Right forelimb (tissue), 1 donor: ENCODE data around the gene CCDC197.

Experiments used
- DNase-seq: peaks from one replicate; pipeline ENCODE4 v3.0.0-alpha.2; 2018

CCDC197 gene

GRCh38 chr14:93997082-93997481, at the start of gene CCDC197:
TSS of gene CCDC197 (plus strand) at chr14:93997301. CDS start at chr14:93998132, 831 bp downstream.
- DNase-seq = no peak

GRCh38 chr14:93949511-93950075, 47.5 kb upstream of the CCDC197 start:
- DNase-seq = no peak

DNA sequence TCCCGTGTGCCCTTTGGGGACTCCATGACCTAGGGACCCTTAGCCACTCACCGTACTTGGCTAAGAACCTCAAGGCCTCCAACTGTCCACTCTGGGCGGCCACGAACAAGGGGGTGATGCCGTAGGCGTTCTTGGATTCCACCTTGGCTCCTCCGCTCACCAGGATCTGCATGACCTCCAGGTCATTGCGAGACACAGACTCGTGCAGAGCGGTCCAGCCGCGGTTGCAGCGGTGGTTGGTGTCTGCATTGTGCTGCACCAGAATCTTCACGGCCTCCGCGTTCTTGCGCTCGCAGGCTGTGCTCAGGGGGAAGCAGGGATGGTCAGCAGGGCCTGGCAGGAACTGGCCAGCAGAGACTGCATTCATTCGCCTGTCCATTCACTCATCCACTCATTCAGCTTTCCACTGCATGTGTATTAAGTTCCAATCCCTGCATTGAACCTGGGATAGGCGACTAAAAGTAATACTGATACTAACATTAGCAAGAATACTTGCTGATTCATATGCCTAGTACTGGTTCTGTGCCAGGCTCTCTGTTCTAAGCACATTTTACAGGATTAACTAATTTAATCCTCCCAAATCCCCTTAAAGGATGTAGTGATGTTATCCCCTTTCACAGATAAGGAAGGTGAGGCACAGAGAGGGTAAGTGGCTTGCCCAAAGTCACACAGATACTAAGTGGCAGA, 46.0 kb upstream of the CCDC197 start:
- no peak for DNase-seq

- no peak for DNase-seq
Observed at GRCh38 chr14:93951635-93952540, 45.2 kb upstream of the CCDC197 start.

DNA sequence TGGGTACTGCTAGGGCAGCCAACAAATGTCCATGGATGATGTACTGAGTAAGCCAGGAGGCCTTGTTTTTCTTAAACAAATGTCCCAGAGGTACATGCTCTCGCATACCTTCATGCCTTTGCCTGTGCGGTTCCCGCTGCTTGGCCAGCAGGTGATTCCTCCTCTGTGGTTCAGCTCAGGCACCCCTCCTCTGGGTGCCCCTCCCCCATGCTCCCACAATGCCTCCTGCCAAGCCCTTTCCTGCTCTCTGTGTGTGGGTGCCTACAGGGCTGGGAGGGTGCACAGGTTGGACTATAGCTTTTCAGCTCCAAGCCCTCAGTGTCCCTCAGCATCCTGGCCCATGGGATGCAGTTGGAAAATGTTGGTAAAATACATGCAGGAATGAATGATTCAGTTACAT, 44.3 kb upstream of the CCDC197 start:
- no peak for DNase-seq

DNA sequence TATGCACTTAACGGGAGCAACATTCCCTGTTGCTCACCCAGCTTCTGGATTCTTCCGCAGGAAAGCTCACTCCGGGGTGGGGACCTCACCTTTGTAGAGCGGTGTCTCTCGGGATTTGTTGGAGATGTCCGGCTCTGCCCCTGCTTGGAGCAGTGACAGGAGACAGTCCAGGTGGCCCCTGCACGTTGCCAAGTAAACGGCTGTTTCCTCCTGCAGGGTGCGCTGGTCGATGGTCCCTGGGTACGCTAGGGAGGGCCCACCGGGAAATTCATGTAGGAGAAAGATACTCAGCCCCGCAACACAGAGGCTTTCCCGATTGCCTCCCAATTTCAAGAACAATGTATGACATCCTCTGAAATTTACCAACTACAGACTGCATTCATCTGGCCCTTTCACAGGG, 43.8 kb upstream of the CCDC197 start:
- no peak for DNase-seq

- DNase-seq = no peak
Observed at GRCh38 chr14:93953739-93954515, 43.2 kb upstream of the CCDC197 start.

DNA sequence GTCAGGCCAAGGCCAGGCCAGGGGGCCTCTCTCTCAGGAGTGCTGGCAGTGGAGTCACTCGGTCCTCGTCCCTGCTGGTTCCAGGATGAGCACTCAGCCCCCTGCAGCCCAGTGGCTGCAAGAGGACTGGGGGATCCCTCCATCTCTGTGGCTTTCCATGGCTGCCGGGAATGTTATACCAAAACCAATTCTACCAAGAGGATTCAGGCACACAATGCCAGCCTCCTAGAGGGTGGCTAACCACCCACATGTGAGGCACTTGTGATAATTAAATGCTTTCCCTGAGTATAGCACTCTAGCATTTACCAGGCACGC, 42.6 kb upstream of the CCDC197 start:
- no peak for DNase-seq

GRCh38 chr14:93954900-93955849, 41.9 kb upstream of the CCDC197 start:
- DNase-seq = no peak

- no peak for DNase-seq
Observed at GRCh38 chr14:93955850-93956481, 41.1 kb upstream of the CCDC197 start.

GRCh38 chr14:93956514-93957332, 40.4 kb upstream of the CCDC197 start:
- no peak for DNase-seq

GRCh38 chr14:93957333-93957710, 39.8 kb upstream of the CCDC197 start:
- DNase-seq = no peak

DNA sequence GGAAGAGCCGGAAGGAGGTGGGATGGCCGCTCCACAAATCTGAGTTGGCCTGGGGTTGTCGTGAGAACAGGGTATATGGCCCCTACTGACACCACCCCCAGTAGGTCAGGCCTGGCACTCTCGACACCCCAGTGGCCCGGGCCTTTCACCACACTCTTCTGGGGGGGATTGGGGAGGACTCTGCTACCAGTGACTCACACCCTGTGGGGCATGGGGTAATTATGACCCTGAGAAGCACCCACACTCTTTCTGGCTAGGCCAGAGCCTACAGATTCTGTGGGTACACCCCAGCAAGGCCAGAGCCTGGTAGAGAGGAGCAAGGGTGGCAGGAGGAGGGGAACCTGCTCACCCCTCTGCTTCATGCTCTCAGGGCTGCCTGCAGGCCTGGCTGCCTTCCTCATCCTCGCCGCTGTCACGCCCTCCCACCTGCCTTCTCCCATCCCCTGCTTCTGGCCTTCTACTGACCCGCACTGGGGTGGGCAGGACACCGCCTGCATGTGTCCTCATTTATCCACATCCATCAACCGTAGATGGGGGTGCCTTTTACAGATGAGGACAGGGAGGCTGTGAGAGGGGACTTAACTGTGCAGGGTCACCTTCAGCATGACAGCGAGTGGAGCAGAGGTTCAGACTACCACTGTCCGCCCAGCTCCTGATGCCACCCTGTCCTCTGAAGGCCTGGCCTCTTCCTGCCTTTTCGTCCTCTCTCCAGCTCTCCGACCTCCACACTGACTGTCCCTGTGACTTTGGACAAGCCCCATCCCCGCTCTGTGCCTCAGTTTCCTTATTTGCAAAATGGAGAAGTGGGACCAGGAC, 39.1 kb upstream of the CCDC197 start:
- DNase-seq = no peak

DNA sequence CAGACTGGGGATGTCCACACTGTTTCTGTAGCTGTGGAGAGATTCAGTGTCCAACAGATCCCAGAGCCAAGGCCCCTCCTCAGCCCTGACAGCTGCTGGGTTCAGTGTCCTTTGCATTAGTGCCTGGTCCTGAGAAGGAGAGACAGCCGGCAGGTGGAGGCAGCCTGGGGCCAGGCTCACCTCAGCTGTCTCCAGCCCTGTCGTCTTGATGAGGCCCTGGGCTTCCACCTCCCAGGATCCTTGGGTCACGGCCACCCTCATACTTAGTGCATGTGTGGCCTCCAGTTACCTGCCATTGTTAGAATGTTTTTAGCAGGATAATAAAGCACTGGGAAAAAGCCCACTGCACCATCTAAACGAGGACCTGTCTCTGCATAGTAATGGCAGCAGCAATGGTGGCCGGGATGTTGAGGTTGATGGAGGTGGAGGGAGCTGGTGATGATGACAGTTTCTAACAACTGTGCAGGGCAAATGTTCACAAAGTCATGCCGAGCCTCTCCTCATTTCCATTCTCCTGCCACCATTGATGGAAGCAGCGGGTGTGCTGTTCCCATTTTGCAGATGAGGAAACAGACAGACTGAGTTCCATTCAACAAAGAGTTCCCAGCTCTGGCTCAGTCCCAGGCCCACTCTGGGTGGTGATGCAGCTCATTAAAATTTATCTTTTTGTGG, 38.4 kb upstream of the CCDC197 start:
- no peak for DNase-seq

GRCh38 chr14:93959239-93960107, 37.6 kb upstream of the CCDC197 start:
- DNase-seq = no peak

DNA sequence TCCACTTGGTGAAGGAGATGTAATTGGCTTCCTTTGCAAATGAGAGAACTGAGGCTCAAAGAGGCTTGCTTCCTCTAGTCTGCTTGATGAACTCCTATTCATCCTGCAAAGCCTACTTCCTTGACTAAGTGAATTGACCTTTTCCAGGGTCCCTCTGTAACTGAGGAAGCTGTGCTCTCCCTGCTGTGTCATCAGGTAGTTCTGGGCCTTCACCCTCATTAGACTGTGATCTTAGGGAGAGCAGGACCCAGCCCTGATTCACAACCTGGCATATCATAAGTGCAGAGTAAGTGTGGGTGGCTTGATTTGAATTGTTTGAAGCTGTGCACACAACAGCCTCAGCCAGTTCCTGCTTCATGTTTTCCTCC, 37.0 kb upstream of the CCDC197 start:
- no peak for DNase-seq

DNA sequence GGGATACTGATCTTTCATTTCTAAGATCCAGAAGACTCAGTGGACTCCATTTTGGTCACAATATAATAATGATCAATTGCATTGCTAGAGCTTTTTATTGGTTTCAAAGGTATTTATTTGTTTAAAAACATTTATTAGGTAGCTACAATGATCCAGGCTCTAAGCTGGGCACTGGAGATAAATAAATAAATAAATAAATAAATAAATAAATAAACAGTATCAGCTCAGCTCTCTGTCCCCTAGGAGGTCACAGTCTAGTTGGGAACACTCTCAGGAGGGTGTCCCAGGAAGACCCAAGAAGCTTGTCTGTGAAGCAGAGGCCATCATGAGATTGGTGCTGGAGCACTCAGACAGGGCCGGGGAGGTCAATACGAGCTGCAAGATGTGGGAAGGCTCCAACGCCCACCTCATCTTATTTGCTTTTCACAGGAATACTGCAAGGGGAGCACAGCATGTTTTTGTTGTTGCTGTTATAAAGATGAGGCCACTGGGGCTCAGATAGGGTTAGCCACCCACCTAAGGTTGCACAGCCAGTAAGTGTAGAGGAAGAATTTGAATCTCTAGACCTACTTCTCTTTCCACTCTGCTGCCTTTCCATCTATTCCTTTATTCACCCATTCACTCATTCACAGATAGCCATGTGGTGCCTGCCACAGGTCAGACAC, 36.2 kb upstream of the CCDC197 start:
- DNase-seq = no peak

DNA sequence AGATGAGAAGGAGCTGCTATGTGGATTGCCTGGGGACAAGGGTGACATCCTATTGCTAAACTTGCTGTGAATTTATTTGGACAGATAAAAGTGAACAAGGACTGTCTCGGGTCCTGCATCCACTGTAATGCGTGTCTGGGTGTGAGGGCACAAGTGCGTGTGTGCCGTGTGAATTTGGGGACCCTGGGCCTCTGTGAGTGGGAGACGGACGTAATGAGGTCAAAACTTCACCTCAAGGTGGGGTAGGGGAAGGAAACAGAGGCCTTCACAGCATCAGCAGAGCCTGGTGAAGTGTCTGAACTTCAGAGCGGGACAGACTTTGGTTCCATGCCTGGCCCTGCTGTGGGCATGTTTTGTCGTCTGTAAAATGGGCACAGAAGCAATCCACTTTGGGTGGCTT, 35.5 kb upstream of the CCDC197 start:
- no peak for DNase-seq
